Activated naive CD8-positive, alpha-beta T cell treated with anti-CD3 and anti-CD28 coated beads for 36 hours (primary cell): ENCODE data around the gene MARVELD2. TPM values are rescaled to one million over a fixed set of nuclear protein-coding genes. Genes with fewer than 3 reads are reported as not detected.
"Not testable (repeated sequence)": the region's sequence is repeated elsewhere in the genome, so short reads cannot be mapped to it uniquely, and the experiment has no call there.

Experiments
- DNase-seq: peaks from one replicate; pipeline ENCODE4 v3.0.0; 2021
- H3K27ac Mint-ChIP-seq: one replicate; pipeline ENCODE4 v1.8.0; 2022; ENCODE audit warnings: mild to moderate bottlenecking, moderate library complexity, mixed read lengths
- H3K27me3 Mint-ChIP-seq: one replicate; pipeline ENCODE4 v1.8.0; 2022; ENCODE audit warnings: mild to moderate bottlenecking, mixed read lengths
- H3K36me3 Mint-ChIP-seq: one replicate; pipeline ENCODE4 v1.8.0; 2021; ENCODE audit warnings: mild to moderate bottlenecking, mixed read lengths
- H3K4me1 Mint-ChIP-seq: one replicate; pipeline ENCODE4 v1.8.0; 2021; ENCODE audit warnings: mixed read lengths
- H3K4me3 Mint-ChIP-seq: one replicate; pipeline ENCODE4 v1.8.0; 2022; ENCODE audit warnings: mild to moderate bottlenecking, moderate library complexity, mixed read lengths
- H3K9me3 Mint-ChIP-seq: one replicate; pipeline ENCODE4 v1.8.0; 2022; ENCODE audit warnings: mixed read lengths
- total RNA-seq, 2 experiments: library from RNA; stranded (reverse); gene quantifications; one replicate each; pipeline ENCODE4 v1.2.3, GENCODE V29; 2021

Gene MARVELD2
- total RNA-seq, 2 experiments from 2014 or later = 0.31 to 0.78 TPM

DNA sequence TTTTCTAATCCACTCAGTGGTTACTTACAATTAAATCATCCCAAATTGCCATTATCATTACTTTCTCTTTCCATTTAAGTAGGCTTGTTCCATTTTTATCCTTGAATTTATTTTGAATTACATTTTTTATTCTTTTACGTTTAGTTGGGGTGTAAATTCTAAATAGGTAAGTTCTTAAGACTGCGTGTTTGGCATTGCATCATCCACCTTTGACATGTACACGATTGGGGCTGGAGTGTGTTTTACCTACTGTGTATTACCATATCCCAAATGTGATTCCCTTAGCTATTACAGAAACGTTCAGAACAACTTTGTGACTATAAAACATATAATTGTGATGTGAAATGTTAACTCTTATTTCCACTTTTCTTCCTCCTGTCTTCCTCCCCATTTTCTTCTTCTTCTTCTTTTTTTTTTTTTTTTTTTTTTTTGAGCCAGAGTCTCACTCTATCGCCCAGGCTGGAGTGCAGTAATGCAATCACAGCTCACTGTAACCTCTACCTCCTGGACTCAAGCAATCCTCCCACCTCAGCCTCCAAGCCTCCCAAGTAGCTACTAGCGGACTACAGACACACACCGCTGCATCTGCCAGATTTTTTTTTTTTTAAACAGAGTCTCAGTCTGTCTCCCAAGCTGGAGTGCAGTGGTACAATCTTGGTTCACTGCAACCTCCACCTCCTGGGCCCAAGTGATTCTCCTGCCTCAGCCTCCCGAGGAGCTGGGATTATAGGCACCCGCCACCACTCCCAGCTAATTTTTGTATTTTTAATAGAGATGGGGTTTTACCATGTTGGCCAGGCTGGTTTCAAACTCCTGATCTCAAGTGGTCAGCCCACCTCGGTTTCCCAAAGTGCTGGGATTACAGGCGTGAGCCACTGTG is 16.7 kb downstream of the MARVELD2 start:
- DNase-seq = no peak
- Mint-ChIP-seq H3K36me3 (no peaks in the 10 kb centered on the region), H3K4me1 (no peaks in the 10 kb centered on the region), H3K27ac (no peak overlapping the region), H3K9me3 (no peaks in the 10 kb centered on the region), H3K4me3 (no peak overlapping the region), H3K27me3 (no peaks in the 10 kb centered on the region)

DNA sequence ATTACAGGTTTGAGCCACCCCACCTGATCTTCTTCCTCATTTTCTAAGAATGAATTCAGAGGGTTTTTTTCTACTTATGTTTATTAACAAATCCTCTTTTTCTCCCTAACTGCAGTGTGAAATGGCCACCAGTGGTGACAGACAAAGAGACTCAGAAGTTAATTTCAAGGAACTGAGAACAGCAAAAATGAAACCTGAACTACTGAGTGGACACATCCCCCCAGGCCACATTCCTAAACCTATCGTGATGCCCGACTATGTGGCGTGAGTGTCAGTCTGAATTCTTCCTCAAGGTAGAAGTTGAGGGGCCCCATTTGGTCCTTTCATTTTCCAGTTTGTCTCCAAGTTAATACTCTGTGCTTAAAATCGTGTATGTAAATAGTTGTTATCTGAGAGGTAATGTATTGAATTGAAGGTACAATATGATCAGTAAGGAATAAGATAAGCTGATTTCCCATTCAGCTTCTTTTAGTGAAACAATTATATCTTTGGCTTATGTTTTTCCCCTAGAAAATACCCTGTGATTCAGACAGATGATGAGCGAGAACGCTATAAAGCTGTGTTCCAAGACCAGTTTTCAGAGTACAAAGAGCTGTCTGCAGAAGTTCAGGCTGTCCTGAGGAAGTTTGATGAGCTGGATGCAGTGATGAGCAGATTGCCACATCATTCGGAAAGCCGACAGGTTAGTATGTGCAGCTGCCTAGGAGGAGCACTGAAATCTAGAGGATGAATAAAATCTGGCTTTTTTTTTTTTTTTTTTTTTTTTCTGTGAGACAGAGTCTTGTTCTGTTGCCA is 17.7 kb downstream of the MARVELD2 start:
- H3K27me3 Mint-ChIP-seq = no peaks in the 10 kb centered on the region
- no peak for DNase-seq
- H3K36me3 Mint-ChIP-seq = no peaks in the 10 kb centered on the region
- H3K9me3 Mint-ChIP-seq = no peaks in the 10 kb centered on the region
- no peak overlapping the region for H3K4me3 Mint-ChIP-seq
- no peak overlapping the region for H3K27ac Mint-ChIP-seq
- no peaks in the 10 kb centered on the region for H3K4me1 Mint-ChIP-seq

DNA sequence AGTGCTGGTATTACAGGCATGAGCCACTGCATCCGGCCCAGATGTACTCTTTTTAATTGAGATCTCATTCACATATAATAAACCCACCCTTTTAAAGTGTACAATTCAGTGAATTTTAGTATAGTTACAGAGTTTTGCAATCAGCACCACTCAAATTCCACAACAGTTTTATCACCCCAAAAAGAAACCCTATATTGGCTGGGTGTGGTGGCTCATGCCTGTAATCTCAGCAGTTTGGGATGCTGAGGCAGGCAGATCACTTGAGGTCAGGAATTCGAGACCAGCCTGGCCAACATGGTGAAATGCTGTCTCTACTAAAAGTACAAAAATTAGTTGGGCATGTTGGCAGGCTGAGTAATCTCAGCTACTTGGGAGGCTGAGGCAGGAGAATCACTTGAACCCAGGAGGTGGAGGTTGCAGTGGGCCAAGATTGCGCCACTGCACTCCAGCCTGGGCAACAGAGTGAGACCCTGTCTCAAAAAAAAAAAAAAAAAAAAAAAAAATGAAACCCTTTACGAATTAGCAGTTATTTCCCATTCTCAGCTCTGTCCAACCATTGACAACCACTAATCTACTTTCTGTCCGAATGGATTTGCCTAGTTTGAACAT is 20.5 kb downstream of the MARVELD2 start:
- not testable (repeated sequence) for H3K9me3 Mint-ChIP-seq, H3K4me3 Mint-ChIP-seq, H3K36me3 Mint-ChIP-seq, H3K27ac Mint-ChIP-seq, DNase-seq, H3K4me1 Mint-ChIP-seq, H3K27me3 Mint-ChIP-seq

DNA sequence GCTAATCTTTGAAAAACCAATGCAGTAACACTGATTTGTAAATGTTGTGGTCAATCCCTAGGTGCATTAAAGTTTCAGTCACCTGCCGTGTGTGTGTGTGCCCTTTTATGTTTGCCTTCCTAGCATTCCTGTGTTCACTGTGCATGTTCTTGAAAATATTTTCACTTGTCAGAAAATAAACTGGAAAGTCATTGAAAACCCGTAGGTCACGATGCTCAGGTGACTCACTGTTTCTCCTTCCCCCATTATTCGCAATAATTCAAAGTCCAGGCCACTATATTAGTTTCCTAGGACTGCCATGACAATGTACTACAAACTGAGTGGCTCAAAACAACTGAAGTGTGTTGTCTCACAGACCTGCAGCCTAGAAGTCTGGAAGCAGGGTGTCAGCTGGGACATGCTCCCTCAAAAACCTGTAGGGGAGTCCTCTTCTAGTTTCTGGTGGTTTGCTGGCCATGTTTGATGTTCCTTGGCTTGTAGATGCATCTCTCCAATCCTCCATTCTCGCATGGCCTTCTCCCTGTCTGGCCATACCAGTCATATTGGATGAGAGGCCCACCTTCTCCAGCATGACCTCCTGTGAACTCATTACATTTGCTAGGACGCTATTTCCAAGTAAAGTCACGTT is 29.3 kb downstream of the MARVELD2 start:
- Mint-ChIP-seq H3K27ac (no peak overlapping the region), H3K9me3 (no peaks in the 10 kb centered on the region), H3K4me1 (no peaks in the 10 kb centered on the region), H3K36me3 (no peaks in the 10 kb centered on the region), H3K4me3 (no peak overlapping the region), H3K27me3 (no peaks in the 10 kb centered on the region)
- no peak for DNase-seq

DNA sequence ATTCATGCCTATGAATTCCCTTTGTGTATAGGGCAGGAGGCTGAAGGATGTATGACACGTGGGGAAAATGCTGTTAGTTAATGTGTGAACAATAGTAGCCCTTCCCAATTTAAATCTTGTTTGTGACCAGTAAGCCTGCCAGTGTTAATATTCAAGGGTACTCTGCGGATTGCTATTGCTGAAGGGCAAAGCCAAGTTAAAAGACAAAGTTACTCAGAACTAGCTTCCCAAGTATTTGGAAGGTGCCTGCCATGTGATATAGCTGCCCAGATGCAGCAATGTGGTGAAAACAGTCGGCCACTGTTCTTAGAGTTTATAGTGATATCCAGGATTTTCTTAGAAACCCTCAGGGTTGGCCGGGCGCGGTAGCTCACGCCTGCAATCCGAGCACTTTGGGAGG is 34.6 kb downstream of the MARVELD2 start:
- Mint-ChIP-seq H3K4me3 (no peak overlapping the region), H3K4me1 (no peaks in the 10 kb centered on the region), H3K36me3 (no peaks in the 10 kb centered on the region), H3K27me3 (no peaks in the 10 kb centered on the region), H3K27ac (no peak overlapping the region), H3K9me3 (no peaks in the 10 kb centered on the region)
- DNase-seq = no peak

DNA sequence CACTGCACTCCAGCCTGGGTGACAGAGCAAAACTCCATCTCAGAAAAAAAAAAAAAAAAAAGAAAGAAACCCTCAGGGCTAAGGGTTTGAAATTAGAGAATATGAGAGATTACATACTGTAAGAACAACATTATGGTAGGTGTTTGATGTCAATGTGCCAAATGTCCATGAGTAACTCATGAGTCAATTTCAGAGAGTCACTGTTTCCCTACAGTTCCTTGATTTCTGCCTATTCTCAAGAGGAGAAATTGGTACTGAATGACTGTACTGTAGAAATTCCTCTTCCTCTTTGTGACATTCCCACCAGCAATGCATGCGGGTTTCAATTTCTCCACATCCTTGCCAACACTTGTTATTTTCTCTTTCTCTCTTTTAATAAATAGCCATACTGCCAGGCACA is 35.2 kb downstream of the MARVELD2 start:
- Mint-ChIP-seq H3K36me3 (no peaks in the 10 kb centered on the region), H3K9me3 (no peaks in the 10 kb centered on the region)
- no peak for DNase-seq

DNA sequence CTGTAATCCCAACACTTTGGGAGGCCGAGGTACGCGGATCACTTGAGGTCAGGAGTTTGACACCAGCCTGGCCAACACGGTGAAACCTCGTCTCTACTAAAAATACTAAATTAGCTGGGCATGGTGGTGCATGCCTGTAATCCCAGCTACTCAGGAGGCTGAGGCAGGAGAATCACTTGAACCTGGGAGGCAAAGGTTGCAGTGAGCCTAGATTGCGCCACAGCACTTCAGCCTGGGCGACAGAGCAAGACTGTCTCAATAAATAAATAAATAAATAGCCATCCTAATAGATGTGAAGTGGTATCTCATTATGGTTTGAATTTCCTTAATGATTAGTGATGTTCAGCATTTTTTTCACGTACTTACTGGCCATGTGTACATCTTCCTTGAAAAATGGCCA is 35.6 kb downstream of the MARVELD2 start:
- not testable (repeated sequence) for H3K9me3 Mint-ChIP-seq, H3K36me3 Mint-ChIP-seq, H3K4me1 Mint-ChIP-seq, H3K27ac Mint-ChIP-seq, H3K27me3 Mint-ChIP-seq, H3K4me3 Mint-ChIP-seq, DNase-seq

More for the DNA sequence above, 35.2 kb downstream of the MARVELD2 start:
- Mint-ChIP-seq H3K4me3 (no peak overlapping the region), H3K27ac (no peak overlapping the region), H3K4me1 (no peaks in the 10 kb centered on the region), H3K27me3 (no peaks in the 10 kb centered on the region)

DNA sequence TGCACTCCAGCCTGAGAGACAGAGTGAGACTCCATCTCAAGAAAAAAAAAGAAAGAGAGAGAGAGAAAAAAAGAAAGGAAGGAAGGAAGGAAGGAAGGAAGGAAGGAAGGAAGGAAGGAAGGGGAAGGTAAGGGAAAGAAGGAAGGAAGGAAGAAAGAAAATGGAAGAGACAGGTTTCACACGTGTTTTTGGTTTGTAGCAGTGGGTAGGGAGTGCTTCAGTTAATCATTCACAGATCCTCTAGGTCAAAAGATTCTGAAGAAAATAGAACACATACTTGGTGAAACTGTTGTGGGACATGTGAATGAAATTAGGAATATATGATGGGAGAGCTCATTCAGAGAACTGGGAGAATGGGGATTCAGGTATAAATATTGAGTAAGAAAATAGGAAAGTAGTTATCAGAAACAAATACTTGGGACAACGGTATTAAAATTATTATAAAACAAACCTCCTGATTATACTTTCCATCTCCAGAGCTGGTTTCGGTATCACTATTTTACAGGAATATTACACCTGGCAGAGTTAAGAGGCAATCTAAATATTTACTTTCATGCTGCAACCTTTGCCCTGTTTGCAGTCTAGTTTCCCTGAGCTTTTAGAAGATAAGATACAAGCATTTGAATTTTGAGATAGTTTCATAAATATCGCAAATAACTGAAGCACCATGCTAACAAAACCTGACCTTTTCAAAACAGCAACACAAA is 37.2 kb downstream of the MARVELD2 start:
- no peak overlapping the region for H3K4me3 Mint-ChIP-seq
- peaks cover 2% of the 10 kb centered on the region for H3K9me3 Mint-ChIP-seq
- H3K4me1 Mint-ChIP-seq = no peaks in the 10 kb centered on the region
- no peak for DNase-seq
- no peaks in the 10 kb centered on the region for H3K36me3 Mint-ChIP-seq
- no peaks in the 10 kb centered on the region for H3K27me3 Mint-ChIP-seq
- no peak overlapping the region for H3K27ac Mint-ChIP-seq

DNA sequence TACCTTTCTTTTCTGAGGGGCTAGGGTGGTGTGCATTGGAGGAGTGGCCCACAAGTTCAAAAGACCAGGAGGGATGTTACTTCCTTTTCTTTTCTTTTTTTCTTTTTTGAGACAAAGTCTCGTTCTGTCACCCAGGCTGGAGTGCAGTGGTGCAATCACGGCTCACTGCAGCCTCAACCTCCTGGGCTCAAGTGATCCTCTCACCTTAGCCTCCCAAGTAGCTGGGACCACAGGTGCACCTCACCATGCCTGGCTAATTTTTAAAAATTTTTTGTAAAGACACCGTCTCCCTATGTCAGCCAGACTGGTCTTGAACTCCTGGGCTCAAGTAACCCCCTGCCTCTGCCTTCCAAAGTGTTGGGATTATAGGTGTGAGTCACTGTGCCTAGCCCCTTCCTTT is 38.6 kb downstream of the MARVELD2 start:
- not testable (repeated sequence) for H3K27me3 Mint-ChIP-seq, DNase-seq, H3K36me3 Mint-ChIP-seq, H3K4me3 Mint-ChIP-seq, H3K4me1 Mint-ChIP-seq, H3K9me3 Mint-ChIP-seq, H3K27ac Mint-ChIP-seq

DNA sequence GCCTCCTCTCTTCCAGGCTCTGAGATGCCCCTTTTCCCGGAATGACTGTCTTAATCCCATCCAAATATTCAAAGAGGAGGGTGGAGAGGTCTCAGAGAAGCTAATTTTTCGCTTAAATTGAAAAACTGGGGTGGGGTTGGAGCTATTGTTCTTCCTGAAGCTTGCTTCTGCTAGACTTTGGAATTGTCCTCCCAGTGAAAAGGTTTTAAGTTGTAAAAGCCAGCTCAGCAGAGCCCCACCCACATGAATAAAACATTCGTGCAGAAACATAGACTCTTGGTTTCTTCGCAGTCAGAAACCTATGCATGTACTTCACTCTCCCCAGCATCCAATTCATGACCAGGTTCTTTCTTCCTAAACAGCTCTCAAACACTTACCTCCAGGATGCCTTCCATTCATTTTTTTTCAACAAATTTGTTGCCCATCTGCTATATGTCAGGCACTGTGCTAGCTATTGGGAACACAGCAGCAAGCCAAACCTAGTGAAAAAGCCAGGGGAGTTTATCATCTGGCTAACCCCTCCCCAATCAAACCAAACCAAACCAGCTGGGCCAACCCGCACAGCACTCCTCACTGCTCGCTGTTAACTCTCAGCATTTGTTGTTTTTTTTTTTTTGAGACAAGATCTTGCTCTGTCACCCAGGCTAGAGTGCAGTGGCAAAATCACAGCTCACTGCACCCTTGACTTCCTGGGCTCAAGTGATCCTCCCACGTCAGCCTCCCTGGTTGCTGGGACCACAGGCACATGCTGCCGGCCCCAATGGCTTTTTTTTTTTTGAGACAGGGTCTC is 39.7 kb downstream of the MARVELD2 start:
- Mint-ChIP-seq H3K4me1 (no peaks in the 10 kb centered on the region), H3K27ac (no peak overlapping the region), H3K27me3 (no peaks in the 10 kb centered on the region), H3K9me3 (peaks cover 2% of the 10 kb centered on the region), H3K36me3 (no peaks in the 10 kb centered on the region), H3K4me3 (no peak overlapping the region)
- DNase-seq = no peak

DNA sequence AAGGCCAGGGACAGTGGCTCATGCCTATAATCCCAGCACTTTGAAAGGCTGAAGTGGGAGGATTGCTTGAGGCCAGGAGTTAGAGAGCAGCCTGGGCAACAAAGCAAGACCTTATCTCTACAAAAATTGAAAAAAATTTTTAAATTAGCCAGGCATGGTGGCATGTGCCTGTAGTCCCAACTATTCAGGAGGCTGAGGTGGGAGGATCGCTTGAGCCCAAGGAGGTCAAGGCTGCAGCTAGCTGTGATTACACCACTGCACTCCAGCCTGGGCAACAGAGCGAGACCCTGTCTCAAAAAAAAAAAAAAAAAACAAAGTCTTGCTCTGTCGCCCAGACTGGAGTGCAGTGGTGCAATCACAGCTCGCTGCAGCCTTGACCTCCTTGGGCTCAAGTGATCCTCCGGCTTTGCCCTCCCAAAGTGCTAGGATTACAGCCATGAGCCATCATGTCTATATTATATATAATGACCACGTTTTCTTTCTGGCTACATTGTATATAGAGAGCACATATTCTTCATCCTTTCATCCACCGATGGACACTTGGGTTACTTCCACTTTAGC is 40.6 kb downstream of the MARVELD2 start:
- H3K4me1 Mint-ChIP-seq, H3K4me3 Mint-ChIP-seq, H3K27me3 Mint-ChIP-seq, H3K9me3 Mint-ChIP-seq, H3K27ac Mint-ChIP-seq, H3K36me3 Mint-ChIP-seq, DNase-seq: not testable (repeated sequence)

DNA sequence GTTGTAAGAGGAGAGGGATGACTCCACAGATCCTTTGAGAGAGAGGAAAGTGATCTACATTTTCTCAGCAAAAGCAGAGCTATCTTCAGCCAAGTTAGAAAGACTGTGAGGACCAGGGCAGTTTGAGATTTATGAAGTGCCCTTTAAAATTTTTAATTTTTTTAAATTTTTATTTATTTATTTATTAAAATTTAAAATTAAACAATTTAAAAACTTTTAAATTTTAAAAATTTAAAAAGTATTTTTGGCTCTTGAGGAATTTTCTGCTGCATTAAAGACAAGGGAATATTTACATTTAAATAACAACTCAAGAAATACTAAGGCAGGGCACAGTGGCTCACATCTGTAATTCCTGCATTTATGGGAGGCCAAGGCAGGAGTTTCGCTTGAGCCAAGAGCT is 47.3 kb downstream of the MARVELD2 start:
- H3K4me1 Mint-ChIP-seq = no peaks in the 10 kb centered on the region
- no peaks in the 10 kb centered on the region for H3K36me3 Mint-ChIP-seq
- no peaks in the 10 kb centered on the region for H3K27me3 Mint-ChIP-seq
- DNase-seq = no peak
- no peaks in the 10 kb centered on the region for H3K9me3 Mint-ChIP-seq
- H3K4me3 Mint-ChIP-seq = no peak overlapping the region
- H3K27ac Mint-ChIP-seq = no peak overlapping the region

DNA sequence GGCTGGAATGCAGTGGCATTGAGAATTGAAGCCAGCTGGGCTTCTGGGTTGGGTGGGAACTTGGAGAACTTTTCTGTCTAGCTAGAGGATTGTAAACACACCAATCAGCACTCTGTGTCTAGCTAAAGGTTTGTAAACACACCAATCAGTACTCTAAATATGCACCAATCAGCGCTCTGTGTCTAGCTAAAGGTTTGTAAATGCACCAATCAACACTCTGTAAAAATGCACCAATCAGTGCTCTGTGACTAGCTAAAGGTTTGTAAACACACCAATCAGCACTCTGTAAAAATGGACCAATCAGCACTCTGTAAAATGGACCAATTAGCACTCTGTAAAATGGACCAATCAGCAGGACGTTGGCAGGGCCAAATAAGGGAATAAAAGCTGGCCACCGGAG is 51.5 kb downstream of the MARVELD2 start:
- H3K4me3 Mint-ChIP-seq, H3K36me3 Mint-ChIP-seq, H3K9me3 Mint-ChIP-seq, H3K27ac Mint-ChIP-seq, H3K27me3 Mint-ChIP-seq, H3K4me1 Mint-ChIP-seq, DNase-seq: not testable (repeated sequence)
